ENCODE data around the gene GMEB1. TPM values are rescaled to one million over a fixed set of nuclear protein-coding genes. Genes with fewer than 3 reads are reported as not detected.
A peak's percentile ranks its signal among the peaks of the same experiment; 100 is the strongest.

GMEB1 gene
- total and polyA plus RNA-seq, 2 donors (not counting 3 experiments of a cell fraction or from before 2014, with no cell fraction given), result 8.1 to 16.0 TPM

DNA sequence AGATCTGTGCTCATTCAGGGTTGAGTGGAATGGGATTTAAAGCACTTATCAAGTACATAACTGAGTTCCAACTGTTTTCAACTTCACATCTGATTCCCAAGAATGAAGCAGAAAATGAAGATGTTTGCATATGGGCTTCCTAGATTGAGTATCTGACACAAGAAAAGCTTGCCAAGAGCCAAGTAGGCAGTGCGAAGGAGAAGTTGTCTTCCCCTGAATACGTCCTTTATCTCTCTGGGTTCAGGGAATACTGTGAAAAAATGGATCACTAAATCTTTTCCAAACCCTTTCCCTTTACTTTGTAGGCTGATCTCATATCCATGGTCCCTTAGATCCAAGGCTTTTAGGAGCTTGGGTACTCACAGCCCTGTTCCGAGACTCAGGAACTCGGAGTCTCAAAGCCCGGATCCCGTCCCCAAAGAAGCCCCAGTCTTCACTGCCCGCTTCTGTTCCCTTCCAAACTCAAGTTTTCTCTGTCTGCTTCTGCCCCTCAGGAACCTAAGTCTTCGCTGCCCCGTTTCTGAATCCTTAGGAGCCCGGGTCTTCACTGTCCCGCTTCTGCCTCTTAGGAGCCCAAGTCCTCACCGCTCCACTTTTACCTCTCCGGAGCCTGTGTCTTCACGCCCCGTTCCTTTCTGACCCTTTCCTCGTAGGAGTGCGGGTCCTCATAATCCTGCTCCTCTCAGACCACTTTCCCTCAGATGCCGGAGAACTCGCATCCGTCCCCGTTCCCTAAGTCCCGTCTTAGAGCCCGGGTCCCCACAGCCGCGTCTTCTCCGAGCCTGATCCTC is 26.3 kb upstream of the GMEB1 start:
- Histone ChIP-seq H3K79me2 (ENCODE audit: control insufficient read depth, insufficient read depth, low read length) (peaks cover 7% of the 10 kb centered on the region), H3K4me1 (ENCODE audit: control insufficient read depth, extremely low read depth, insufficient read depth, low read length) (peaks cover 16% of the 10 kb centered on the region), H4K20me1 (replicated peaks; ENCODE audit: control insufficient read depth, extremely low read depth, insufficient read depth, low read length) (no peaks in the 10 kb centered on the region), H3K36me3 (ENCODE audit: control insufficient read depth in 2 of 2, extremely low read depth in 1 of 2, insufficient read depth in 2 of 2, low read length in 2 of 2) (no peaks in the 10 kb centered on the region), H3K9me3 (replicated peaks; ENCODE audit: control insufficient read depth, insufficient read depth, low read length) (no peaks in the 10 kb centered on the region), H3K9me1 (replicated peaks; ENCODE audit: control insufficient read depth, extremely low read depth, insufficient read depth, low read length) (no peaks in the 10 kb centered on the region), H2AFZ (ENCODE audit: low read depth, low read length) (peak overlapping the region; percentile 74), H3K4me2 (ENCODE audit: insufficient read depth, low read length) (peak overlapping the region; percentile 95), H3K4me3 (replicated peaks in 1 of 3; ENCODE audit: insufficient read depth in 1 of 3, low read depth in 1 of 3, low read length in 3 of 3) (peak overlapping the region; percentile 70 to 89 (median 82)), H3K9ac (replicated peaks; ENCODE audit: extremely low read depth, insufficient read depth, low read length) (peak overlapping the region; percentile 84), H3K27me3 (ENCODE audit: control insufficient read depth in 2 of 2, insufficient read depth in 2 of 2, low read length in 2 of 2) (no peaks in the 10 kb centered on the region), H3K27ac (ENCODE audit: insufficient read depth, low read depth, low read length) (peak overlapping the region; percentile 70)
- DNase-seq (ENCODE audit: low read depth, low spot score) (peak; percentile 53), FAIRE-seq (no peak)
- no TSS peak for BruUV-seq (replicated peaks)
- TF ChIP-seq, protein P1, sequence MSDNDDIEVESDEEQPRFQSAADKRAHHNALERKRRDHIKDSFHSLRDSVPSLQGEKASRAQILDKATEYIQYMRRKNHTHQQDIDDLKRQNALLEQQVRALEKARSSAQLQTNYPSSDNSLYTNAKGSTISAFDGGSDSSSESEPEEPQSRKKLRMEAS (IDR thresholded peaks at IDR 0.05; ENCODE audit: insufficient read depth, insufficient read length), result no peak
- no peak for TF ChIP-seq CTCF (IDR thresholded peaks at IDR 0.05; ENCODE audit: extremely low read depth in 1 of 2, insufficient read depth in 1 of 2, low read depth in 1 of 2, low read length in 2 of 2)
- TF ChIP-seq FOS (IDR thresholded peaks at IDR 0.05; ENCODE audit: borderline replicate concordance, insufficient read depth, low read length), result no peak
- TF ChIP-seq POLR2AphosphoS5 (IDR thresholded peaks at IDR 0.05; ENCODE audit: insufficient read depth, low read depth, low read length), result no peak
- TF ChIP-seq JUN (IDR thresholded peaks at IDR 0.05; ENCODE audit: borderline replicate concordance, insufficient read depth, insufficient read length, low read depth), result no peak
- no peak for TF ChIP-seq MYC (IDR thresholded peaks at IDR 0.05; ENCODE audit: low read depth, low read length)
- intact Hi-C loops (cut with micrococcal nuclease), result loop anchor here (1.0 to 5.0 kb wide), 4 partner anchors 61 to 560 kb away; partner anchors contain the start of gene SRSF4
- ChIA-PET POLR2A (interaction anchor here (0.6 to 1.5 kb wide), 11 partner anchors 10 to 394 kb away, joined by 3 to 10 read pairs (median 3); partner anchors contain the start of genes GMEB1, RCC1 and YTHDF2), CTCF (interaction anchor here (0.9 to 2.8 kb wide), 11 partner anchors 26 to 973 kb away, joined by 3 to 25 read pairs (median 7); partner anchors contain the start of genes GMEB1 and YTHDF2)
- dilution Hi-C loops (cut with MboI; ENCODE audit: extremely low pct_ligation_motif_present, low sequenced_read_pairs), result no loop called here
